HUDEP-2 (cell line): Measurements from ENCODE around the gene CD248.
"Not testable (repeated sequence)": the region's sequence is repeated elsewhere in the genome, so short reads cannot be mapped to it uniquely, and the experiment has no call there.

Experiments used
- DNase-seq, 76 experiments: peaks; one replicate each; lab custom pipeline; 2025; ENCODE audit not compliant: unreplicated experiment in 76 of 76; lab: John Stamatoyannopoulos, UW

The CD248 gene

DNA sequence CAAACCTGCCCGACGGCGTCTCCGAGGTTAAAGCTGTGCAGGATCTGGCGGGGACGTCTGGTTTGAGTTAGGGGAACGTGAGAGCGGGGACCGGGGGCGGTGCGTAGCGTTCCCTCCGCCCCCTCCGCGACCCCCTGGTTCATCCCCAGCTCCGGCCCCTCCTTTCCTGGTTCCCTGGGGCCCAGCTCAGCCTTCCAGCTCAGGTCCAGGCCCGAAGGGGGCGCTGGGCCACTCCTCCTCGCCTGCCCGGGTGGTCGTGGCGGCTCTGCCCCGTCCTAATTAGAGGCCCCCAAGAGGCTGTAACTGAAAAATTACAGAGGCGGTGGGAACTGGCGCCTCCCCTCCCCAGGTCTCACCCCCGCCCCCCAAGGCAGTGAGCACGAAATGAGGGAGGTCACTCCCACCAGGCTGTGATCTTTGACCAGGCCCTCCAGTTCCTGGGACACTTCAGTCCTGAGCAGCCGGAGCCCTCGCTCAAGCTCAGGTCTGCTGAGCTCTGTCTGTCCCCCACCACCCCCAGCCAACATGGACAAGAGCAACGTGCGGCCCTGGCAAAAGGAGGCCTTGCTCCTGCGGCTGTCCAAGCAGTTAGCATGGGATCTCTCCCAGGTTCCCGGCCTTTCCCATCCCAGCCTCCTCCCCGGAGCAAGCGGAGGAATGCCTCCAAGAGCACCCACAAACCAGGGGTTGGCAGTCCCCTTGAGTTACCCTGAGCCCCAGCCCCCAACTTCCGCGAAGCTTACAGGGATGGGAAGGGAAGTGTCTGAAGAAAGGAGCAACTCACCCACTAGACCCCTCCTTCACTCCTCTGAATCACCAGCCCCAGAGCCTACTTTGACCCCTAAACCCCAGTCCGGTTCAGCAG lies 3.3 kb downstream of the CD248 start:
- DNase-seq: no peak

DNA sequence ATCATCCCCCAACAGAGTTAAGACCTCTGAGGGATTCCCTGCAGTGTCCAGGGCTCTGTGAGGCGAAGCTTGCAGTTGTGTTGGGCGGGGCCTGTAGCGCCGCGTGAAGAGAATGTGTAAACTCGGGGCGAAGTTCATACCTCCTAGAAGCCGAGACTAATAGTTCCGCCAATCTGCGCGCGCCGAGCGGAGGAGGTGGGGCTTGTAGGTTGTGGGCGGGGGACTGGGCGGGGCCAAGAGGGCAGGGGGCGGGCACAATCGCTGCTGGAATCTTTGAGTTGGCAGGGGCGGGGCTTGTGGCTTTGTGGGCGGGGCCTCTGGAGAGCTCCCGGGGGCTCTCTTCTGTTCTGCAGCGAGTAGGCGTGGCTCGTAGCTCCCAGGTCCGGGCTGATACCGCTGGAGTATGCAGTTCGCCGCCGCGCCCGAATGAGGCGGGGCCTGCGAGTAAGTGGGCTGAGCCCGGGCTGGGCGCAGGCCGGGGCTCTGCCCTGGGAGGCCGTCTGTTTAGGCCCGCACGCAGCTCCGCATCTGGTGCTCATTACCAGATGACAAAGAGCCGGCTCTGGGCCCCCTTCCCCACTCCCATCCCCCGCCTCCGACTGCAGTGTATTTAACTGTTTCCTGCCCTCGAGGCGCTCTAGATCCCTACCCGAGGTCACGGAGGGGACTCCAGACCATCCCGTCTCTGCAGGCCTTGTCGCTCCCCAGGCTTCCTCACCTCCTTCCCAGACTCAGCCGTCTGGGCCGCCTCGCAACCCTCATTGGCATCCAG lies 4.1 kb downstream of the CD248 start:
- peak in 75 of 76 experiments; percentile 54 to 99 (median 97) for DNase-seq

DNA sequence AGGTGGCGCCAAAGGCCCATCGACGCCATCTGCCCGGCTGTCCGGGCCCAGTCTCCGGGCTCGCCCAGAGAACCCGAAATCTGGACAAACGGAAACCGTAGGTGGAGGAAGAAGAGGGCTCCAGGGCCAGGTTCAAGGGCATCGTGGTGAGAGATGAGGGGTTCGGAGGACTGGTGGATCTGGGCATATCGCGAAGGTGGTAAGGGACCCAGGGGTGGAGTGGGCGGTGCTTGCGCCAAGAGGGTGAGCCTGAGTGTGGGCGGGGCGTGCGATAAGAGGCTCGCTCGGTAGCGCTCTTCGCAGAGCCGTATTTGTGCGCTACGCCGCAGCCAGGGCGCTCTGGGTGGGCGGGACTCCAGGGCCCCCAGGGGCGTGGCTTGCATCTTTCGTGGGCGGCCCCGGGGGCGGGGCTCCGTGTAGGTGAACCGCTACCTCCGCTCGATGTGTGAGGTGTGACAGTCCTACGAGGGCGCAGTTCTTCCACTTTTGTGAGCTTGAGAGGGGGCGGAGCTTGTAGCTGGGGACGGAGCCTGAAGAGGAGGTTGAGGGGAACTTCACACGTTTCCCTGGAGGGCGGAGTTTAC lies 4.8 kb downstream of the CD248 start:
- DNase-seq: peak in 75 of 76 experiments; percentile 50 to 98 (median 84)

DNA sequence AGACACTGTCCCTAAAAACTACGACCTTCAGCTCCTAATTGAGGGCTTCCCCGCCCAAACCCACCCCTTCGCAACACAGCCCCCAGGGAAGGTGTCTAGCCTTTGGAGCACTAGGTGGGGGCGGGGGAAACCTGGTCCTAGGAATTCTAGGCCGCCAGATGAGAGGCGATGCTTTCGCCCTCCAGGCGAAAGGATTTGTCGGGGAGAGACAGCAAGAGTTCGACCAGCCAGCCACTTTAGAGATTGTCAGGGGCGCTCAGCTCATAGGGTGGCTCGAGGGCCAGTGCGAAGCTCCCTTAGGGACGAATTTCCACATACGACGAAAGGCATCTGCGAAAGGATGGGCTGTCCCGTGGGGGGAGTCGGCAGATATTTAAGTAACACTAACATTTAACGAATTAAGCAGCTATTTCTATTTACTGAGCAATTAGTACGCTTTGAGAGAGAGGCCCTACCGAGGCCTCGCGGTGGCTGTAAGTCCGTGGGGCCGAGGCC lies 5.3 kb downstream of the CD248 start:
- DNase-seq: no peak

DNA sequence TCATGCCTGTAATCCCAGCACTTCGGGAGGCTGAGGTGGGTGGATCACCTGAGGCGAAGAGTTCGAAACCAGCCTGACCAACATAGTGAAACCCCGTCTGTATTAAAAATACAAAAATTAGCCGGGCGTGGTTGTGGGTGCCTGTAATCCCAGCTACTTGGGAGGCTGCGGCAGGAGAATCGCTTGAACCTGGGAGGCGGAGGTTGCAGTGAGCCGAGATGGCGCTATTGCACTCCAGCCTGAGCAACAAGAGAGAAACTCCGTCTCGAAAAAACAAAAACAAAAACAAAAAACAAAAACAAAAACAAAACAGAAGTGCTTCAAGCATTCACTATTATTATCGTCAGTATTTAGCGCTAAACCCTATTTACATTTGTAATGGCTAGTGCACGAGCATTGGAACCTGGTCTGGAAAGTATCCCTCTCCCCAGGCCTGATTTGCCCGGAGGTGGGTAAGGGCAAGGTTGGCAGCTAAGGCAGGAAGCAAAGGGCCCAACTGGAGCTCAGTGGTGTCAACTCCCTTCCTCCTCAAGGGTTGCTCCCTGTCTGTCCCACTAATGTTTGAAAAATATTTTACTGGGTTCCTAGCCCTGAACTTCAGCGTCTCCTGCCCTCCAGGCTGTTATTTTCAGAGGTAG lies 5.9 kb downstream of the CD248 start:
- DNase-seq: not testable (repeated sequence)

DNA sequence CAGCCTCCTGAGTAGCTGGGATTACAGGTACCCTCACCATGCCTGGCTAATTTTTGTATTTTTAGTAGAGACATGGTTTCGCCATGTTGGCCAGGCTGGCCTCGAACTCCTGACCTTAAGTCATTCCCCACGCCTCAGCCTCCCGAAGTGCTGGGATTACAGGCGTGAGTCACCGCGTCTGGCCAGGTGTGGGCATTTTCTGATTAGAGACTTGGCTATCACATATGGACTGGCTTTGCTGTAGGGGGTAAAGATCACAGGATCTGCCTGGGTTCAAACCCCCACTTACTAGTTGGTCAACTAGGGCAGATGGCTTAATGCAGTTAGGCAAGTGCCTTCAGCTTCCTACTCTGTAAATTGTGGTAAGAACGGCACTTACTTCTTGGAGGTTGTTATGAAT lies 6.5 kb downstream of the CD248 start:
- DNase-seq: no peak

DNA sequence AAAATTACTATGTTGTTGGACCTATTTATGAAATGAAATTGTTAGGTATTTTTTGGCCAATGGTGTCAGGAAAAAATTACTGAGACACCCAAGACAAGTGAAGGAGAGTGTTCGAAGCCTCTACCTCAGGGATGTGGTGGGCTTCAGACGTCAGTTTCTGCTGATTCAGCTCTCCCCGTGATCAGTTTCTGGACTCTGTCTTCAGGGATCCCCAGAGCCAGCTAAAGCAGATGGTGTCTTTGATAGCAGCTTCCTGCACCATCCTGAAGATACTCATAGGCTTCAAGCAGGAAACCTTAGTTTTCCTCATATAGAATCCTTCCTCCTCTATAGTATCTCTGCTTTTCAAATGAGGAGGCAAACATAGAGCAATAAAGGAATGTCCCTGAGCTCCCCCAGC lies 7.4 kb downstream of the CD248 start:
- no peak for DNase-seq

DNA sequence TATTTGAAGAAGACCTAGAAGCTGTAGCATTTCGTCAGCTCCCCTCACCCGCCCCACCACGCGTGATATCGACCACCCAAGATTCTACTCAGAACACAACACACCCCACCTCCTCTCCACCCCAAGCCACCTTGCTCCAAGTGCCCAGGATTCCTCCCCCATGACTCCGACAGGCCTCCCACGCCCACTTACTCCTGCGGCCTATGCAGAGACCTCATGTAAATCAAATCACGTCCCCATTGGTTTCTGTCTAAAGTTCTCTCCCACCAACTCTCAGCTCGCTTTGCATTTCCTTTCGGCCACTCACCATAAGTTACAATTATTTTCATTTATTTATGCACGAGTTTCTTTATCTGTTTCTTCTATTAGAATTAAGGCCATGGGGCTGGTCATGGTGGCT lies 14.2 kb downstream of the CD248 start:
- DNase-seq: no peak

GRCh38 chr11:66299186-66299585 lies 17.7 kb downstream of the CD248 start:
- DNase-seq: peak in 1 of 76 experiments; percentile 12

DNA sequence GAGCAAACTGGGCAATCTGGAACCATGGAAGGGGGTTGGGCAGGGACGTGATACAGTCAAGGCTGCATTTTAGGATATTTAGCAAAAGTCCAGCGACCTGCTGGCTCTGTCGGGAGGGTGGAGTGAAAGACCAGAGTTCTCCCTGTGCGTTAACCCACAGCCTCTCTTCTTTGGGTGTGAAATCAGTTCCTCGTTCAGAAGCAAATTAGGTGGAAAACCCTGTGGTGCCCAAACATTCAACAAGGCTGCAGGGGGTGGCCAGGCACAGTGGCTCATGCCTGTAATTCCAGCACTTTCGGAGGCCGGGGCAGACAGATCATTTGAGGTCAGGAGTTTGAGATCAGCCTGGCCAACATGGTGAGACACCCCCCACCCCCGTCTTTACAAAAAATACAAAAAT lies 19.2 kb downstream of the CD248 start:
- DNase-seq: no peak

DNA sequence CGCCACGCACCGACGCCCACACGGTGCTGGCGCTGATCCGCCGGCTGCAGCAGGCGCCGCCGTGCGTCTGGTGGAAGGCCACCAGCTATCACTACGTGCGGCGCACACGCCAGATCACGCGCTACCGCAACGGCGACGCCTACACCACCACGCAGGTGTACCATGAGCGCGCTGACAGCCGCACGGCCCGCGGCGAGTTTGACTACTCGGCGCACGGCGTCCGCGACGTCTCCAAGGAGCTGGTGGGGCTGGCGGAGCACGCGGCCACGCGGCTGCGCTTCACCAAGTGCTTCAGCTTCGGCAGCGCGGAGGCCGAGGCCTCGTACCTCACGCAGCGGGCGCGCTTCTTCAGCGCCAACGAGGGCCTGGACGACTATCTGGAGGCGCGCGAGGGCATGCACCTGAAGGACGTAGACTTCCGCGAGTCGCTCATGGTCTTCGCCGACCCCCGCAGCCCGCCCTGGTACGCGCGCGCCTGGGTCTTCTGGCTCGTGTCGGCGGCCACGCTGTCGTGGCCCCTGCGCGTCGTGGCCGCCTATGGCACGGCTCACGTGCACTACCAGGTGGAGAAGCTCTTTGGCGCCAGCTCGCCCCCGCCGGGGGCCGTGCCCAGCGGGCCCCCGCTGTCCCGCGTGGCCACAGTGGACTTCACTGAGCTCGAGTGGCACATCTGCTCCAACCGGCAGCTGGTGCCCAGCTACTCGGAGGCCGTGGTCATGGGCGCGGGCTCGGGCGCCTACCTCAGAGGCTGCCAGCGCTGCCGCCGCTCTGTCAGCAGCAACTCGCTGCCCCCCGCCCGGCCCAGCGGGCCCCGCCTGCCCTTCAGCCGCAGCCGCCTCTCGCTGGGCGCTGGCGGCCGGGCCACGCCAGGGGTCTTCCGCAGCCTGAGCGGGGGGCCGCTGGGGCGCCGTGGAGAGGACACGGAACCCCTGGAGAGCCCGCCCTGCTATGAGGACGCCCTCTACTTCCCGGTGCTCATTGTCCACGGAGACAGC lies 21.9 kb downstream of the CD248 start:
- DNase-seq: no peak

DNA sequence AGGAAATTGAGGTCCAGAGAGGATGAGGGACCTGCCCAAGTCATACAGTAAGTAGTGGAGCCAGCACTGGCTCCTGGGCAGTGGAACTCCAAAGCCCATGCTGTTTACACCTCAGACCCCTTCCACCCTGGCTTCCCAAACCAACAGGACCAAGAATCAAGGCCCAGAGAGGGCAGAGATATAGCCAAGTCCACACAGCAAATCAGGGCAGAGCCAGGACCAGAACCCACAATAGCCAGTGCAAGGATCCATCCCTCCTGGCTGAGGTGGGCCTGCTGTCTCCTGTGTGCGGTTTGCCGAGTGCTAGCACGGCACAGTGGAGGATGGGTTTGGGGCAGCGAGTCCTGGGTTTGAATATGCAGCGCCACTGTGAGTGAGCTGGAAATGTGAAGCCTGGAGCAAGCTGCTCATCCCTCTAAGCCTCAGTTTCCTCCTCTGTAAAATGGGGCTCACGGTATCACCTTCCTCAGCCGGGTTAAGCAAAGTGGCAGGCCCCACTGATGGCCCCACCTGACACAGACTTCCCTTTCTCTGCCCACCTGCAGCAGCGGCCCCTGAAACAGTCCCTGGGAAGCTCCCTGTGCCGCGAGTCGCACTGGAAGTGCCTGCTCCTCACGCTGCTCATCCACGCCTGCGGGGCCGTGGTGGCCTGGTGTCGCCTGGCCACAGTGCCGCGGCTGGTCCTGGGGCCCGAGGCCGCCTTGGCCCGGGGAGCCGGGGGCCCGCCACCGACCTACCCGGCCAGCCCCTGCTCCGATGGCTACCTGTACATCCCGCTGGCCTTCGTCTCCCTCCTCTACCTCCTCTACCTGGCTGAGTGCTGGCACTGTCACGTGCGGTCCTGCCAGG lies 22.8 kb downstream of the CD248 start:
- DNase-seq: no peak

DNA sequence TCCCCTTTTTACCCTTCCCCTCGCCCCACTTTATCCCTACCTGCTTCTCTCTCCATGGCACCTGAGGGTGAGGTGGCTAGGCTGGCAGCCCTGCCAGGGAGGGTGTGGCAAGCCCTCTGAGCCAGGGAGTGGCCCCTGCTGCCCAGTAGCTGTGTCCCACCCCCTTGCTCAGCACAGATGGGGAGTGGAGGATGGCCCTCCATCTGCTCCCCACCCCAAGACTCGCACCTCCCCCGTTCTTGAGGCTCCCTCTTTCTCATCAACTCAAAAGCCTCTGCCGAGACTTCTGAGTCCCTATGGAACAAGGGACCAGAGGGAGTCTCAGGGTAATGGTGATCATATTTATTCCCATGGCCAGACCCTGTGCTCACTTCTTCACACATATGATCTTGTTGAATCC lies 23.5 kb downstream of the CD248 start:
- no peak for DNase-seq

- no peak for DNase-seq
Measured at GRCh38 chr11:66292543-66293332, 24.1 kb downstream of the CD248 start.

DNA sequence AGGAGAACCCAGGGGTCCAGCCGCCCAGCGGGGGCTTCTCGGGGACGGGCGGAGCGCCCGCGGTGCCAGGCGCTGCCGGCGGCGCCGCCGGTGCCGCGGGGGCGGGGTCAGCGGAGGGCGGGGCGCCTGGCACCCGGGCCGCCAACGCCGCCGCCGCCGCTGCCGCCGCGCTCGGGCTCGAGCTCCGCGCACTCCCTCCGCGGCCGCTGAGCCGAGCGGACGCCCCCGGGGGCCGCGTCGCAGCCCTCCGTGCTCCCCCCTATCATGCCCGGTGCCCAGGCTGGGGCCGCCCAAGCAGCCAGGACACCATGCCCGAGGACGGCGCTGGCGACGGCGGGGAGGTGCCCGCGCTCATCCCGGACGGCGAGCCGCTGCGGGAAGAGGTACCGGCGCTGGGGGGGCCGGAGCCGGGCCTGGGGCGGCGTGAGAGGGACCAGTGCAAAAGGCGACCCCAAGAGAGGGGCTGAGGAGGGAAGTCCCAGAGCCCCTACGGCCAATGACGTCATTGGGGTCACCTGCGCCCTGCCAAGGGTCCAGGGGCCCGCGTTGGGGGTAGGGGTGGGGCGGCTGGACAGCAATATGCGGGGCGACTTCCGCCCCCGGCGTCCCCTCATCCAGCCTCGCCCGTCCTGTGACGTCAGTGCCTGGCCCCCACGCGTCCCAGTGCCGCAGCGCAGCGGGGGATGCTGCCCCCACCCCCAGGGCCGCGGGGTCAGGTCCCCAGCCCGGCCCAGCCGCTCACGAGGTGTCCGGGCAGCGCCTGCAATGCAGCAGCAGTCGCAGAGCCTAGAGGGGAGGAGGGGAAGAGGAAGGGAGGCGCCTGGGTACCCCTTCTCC lies 24.9 kb downstream of the CD248 start, which contains the start of gene TMEM151A:
TSS of gene TMEM151A (plus strand) at position 189 of the 837 bp plus-strand sequence. CDS start at position 309, 120 bp downstream.
- DNase-seq: no peak

- DNase-seq: no peak
Measured at GRCh38 chr11:66291303-66291705, 25.5 kb downstream of the CD248 start.

DNA sequence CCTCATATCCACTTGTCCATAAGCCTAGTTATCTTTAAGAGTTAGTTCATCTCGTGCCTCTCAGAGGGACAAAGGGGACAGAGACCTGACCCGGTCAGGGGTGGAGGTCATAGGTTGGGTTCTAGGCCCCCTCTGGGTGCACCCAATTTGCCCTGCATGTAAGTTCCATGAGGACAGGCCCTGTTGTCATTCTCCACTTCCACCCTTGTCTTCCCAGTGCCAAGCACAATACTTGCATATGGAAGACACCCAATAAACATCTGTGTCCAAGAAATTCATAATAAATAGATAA lies 26.6 kb downstream of the CD248 start:
- DNase-seq: no peak
